OCI-LY7 (cell line): Measurements from ENCODE around the gene PDILT. TPM values are rescaled to one million over a fixed set of nuclear protein-coding genes. Genes with fewer than 3 reads are reported as not detected.

Experiments
- BruUV-seq: library from RNA; stranded (reverse); fragments of 400-500 nt; replicated peaks from 2 replicates; lab custom pipeline; 2021; lab: Mats Ljungman, UMichigan
- CTCF ChIA-PET: fragments of 300-600 bp; sonication (Branson Sonifier 250); formaldehyde crosslinking; loops from one replicate; lab custom pipeline; 2022; ENCODE audit warnings: antibody characterized with exemption; ENCODE audit not compliant: unreplicated experiment; lab: Charles Lee
- POLR2A ChIA-PET: fragments of 300-600 bp; sonication (Branson Sonifier 250); formaldehyde crosslinking; loops from one replicate; lab custom pipeline; 2022; ENCODE audit warnings: antibody characterized with exemption; lab: Charles Lee
- DNase-seq: peaks from one replicate; pipeline ENCODE4 v3.0.0-alpha.2; 2015; ENCODE audit warnings: low spot score
- H2AFZ ChIP-seq: fragments of 200-600 bp; sonication (generic), shearing (Covaris generic); 2 replicates; pipeline ENCODE4 v1.6.1; 2014; ENCODE audit warnings: mild to moderate bottlenecking, antibody characterized with exemption, low read length, moderate library complexity
- H3K27ac ChIP-seq: fragments of 200-600 bp; sonication (generic); 2 replicates; pipeline ENCODE4 v1.5.1; 2014; ENCODE audit warnings: mixed run types, low read depth, mild to moderate bottlenecking, moderate library complexity, low read length, inconsistent platforms; ENCODE audit not compliant: poor library complexity, severe bottlenecking
- H3K36me3 ChIP-seq: fragments of 200-600 bp; sonication (generic); 2 replicates; pipeline ENCODE4 v1.6.1; 2014; ENCODE audit warnings: mild to moderate bottlenecking, antibody characterized with exemption, low read length, moderate library complexity, mixed read lengths; ENCODE audit not compliant: insufficient read depth
- H3K4me1 ChIP-seq: fragments of 200-600 bp; sonication (generic); 2 replicates; pipeline ENCODE4 v1.5.1; 2014; ENCODE audit warnings: mild to moderate bottlenecking, low read length; ENCODE audit not compliant: insufficient read depth, poor library complexity, severe bottlenecking
- H3K4me2 ChIP-seq: fragments of 200-600 bp; sonication (generic); 2 replicates; pipeline ENCODE4 v1.6.1; 2014; ENCODE audit warnings: mild to moderate bottlenecking, low read length
- H3K4me3 ChIP-seq: fragments of 200-600 bp; sonication (generic); 2 replicates; pipeline ENCODE4 v1.5.1; 2014; ENCODE audit warnings: mild to moderate bottlenecking, low read depth, low read length; ENCODE audit not compliant: poor library complexity, severe bottlenecking
- H3K79me2 ChIP-seq: fragments of 200-600 bp; sonication (generic); 2 replicates; pipeline ENCODE4 v1.6.1; 2016; ENCODE audit warnings: low read depth, mild to moderate bottlenecking, low read length, moderate library complexity, mixed read lengths; ENCODE audit not compliant: insufficient read depth
- H3K9me2 ChIP-seq: fragments of 200-600 bp; sonication (generic); 2 replicates; pipeline ENCODE4 v1.6.1; 2016; ENCODE audit warnings: mild to moderate bottlenecking, low read length, mixed read lengths; ENCODE audit not compliant: insufficient read depth
- H3K9me3 ChIP-seq: fragments of 200-600 bp; sonication (generic); 2 replicates; pipeline ENCODE4 v1.6.1; 2014; ENCODE audit warnings: mild to moderate bottlenecking, mixed run types, low read length, mixed read lengths
- H4K20me1 ChIP-seq: fragments of 200-600 bp; sonication (generic); 2 replicates; pipeline ENCODE4 v1.6.1; 2014; ENCODE audit warnings: mild to moderate bottlenecking, antibody characterized with exemption, low read length, moderate library complexity, mixed read lengths; ENCODE audit not compliant: insufficient read depth
- EZH2phosphoT487 ChIP-seq: fragments of 200-600 bp; sonication (generic); IDR thresholded peaks from 2 replicates; pipeline ENCODE4 v1.6.1; 2018; ENCODE audit warnings: low read depth, borderline replicate concordance, mild to moderate bottlenecking, mixed run types, antibody characterized with exemption, low read length, moderate library complexity, mixed read lengths
- intact Hi-C: fragments of 100-400 bp; cut with micrococcal nuclease; formaldehyde crosslinking; loops from one replicate; pipeline ENCODE4 v1.10.0; 2022; ENCODE audit not compliant: unreplicated experiment
- total RNA-seq, 2 experiments: library from RNA; depleted of rRNA in 1 of 2; stranded (reverse); fragments of >200 nt in 1 of 2; shearing (Covaris generic) in 1 of 2; gene quantifications; 2 replicates each; pipeline ENCODE4 v1.2.3, GENCODE V29; 2014 to 2022
- TF ChIP-seq, protein P1 (sequence below): fragments of 200-600 bp; sonication (generic); conservative IDR thresholded peaks from 2 replicates; pipeline ENCODE4 v1.5.1; 2014; ENCODE audit warnings: mild to moderate bottlenecking, antibody characterized with exemption, low read length, moderate library complexity, mixed read lengths

Gene PDILT
- total RNA-seq, 2 experiments from 2014 or later = not detected

DNA sequence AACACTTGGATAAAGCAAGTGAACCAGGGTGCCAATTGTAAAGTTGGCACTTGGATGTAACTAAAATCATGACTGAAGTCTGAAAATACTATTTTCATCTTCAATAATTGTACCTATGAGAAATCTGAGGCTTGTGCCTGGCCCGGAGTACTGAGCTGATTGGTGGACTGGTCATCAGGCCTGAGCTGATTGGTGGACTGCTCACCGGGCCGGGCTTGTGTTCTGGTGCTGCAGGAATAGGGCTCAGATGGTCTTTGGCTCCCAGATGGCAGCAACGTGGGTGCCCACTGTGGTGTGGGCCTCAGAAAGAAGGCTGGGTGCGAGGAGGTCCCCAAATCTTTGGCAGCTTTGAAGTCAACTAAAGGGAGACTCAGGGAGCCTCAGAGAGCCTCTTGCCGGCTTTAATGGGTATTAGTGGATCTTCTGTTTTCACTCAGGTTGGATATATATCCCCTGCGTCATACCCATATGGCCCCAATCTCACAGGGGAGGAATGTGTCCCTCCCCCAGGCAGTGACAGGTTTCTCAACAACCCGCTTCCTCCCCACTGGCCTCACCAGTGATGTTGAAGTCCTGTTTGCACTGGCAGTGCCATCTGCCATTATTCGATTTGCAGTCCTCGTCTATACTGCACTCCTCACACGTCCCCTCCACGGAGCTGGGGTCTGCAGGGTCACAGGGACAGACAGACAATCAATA is 56.7 kb downstream of the PDILT start:
- intact Hi-C loops = no loop called here
- ChIA-PET POLR2A (no interaction called here), CTCF (no interaction called here)
- no peak overlapping the region for H2AFZ ChIP-seq
- no TSS peak for BruUV-seq
- no peaks in the 10 kb centered on the region for H4K20me1 ChIP-seq
- no peaks in the 10 kb centered on the region for H3K79me2 ChIP-seq
- H3K9me2 ChIP-seq = no peaks in the 10 kb centered on the region
- DNase-seq = no peak
- no peaks in the 10 kb centered on the region for H3K4me1 ChIP-seq
- H3K36me3 ChIP-seq = no peaks in the 10 kb centered on the region
- no peak overlapping the region for H3K27ac ChIP-seq
- no peaks in the 10 kb centered on the region for H3K9me3 ChIP-seq
- no peak overlapping the region for H3K4me3 ChIP-seq
- no peak overlapping the region for H3K4me2 ChIP-seq
- TF ChIP-seq EZH2phosphoT487 = no peak
- TF ChIP-seq, protein P1, sequence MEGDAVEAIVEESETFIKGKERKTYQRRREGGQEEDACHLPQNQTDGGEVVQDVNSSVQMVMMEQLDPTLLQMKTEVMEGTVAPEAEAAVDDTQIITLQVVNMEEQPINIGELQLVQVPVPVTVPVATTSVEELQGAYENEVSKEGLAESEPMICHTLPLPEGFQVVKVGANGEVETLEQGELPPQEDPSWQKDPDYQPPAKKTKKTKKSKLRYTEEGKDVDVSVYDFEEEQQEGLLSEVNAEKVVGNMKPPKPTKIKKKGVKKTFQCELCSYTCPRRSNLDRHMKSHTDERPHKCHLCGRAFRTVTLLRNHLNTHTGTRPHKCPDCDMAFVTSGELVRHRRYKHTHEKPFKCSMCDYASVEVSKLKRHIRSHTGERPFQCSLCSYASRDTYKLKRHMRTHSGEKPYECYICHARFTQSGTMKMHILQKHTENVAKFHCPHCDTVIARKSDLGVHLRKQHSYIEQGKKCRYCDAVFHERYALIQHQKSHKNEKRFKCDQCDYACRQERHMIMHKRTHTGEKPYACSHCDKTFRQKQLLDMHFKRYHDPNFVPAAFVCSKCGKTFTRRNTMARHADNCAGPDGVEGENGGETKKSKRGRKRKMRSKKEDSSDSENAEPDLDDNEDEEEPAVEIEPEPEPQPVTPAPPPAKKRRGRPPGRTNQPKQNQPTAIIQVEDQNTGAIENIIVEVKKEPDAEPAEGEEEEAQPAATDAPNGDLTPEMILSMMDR = no peak

DNA sequence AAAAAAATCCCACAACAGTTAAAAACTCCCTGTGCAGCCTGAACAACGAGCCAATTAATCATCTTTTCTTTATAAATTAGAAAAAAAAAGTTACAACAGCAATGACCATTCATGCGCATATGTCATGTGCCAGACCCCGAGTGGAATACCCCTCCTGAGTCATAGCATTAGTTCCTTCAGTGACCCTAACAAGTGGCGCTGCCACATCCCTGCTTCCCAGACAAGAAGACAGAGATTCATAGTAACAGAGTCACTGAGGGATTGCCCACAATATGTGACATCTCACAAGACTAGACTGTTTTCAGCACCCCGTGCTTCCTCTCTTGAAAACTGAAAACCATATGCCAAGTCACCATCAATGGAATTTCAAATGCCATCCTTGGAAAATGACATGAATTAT is 59.9 kb downstream of the PDILT start:
- ChIA-PET CTCF (no interaction called here), POLR2A (no interaction called here)
- DNase-seq = no peak
- no peak overlapping the region for H3K4me2 ChIP-seq
- H3K9me2 ChIP-seq = no peaks in the 10 kb centered on the region
- no peak overlapping the region for H2AFZ ChIP-seq
- no peak overlapping the region for H3K27ac ChIP-seq
- H3K79me2 ChIP-seq = no peaks in the 10 kb centered on the region
- TF ChIP-seq, protein P1 = no peak
- no peak for TF ChIP-seq EZH2phosphoT487
- intact Hi-C loops = no loop called here
- no peaks in the 10 kb centered on the region for H3K4me1 ChIP-seq
- no peaks in the 10 kb centered on the region for H3K36me3 ChIP-seq
- no peaks in the 10 kb centered on the region for H4K20me1 ChIP-seq
- BruUV-seq = no TSS peak
- no peak overlapping the region for H3K4me3 ChIP-seq
- H3K9me3 ChIP-seq = no peaks in the 10 kb centered on the region

DNA sequence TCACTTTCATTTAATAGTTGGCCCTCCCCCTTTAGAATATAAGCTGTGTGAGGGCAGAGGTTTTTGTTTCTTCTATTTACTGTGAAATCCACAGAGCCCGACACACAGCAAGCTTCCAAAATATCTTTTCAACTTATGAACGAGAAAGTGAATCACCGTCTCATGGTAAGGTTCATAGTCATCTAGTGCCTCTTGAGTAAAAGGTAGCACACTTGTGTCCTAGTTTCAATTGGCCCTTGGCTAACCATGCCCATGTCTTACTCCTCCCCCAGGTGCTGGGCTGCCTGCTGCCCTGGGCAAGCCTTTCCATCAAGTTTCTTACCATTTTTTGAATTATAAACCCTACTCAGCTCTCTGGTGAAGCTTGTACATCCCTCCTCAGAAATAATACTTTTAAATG is 64.8 kb downstream of the PDILT start:
- Histone ChIP-seq H3K4me1 (no peaks in the 10 kb centered on the region), H3K4me2 (no peak overlapping the region), H3K9me2 (no peaks in the 10 kb centered on the region), H3K9me3 (no peaks in the 10 kb centered on the region), H3K27ac (no peak overlapping the region), H3K79me2 (no peaks in the 10 kb centered on the region), H3K36me3 (no peaks in the 10 kb centered on the region), H2AFZ (no peak overlapping the region), H3K4me3 (no peak overlapping the region), H4K20me1 (no peaks in the 10 kb centered on the region)
- CTCF ChIA-PET = no interaction called here
- no peak for TF ChIP-seq EZH2phosphoT487
- TF ChIP-seq, protein P1 = no peak
- intact Hi-C loops = no loop called here
- no TSS peak for BruUV-seq
- POLR2A ChIA-PET = no interaction called here
- DNase-seq = no peak
